ENCODE data around the gene KRTAP10-8. TPM values are rescaled to one million over a fixed set of nuclear protein-coding genes. Genes with fewer than 3 reads are reported as not detected.

The KRTAP10-8 gene
- total RNA-seq, 4 donors from 2014 or later, result not detected

DNA sequence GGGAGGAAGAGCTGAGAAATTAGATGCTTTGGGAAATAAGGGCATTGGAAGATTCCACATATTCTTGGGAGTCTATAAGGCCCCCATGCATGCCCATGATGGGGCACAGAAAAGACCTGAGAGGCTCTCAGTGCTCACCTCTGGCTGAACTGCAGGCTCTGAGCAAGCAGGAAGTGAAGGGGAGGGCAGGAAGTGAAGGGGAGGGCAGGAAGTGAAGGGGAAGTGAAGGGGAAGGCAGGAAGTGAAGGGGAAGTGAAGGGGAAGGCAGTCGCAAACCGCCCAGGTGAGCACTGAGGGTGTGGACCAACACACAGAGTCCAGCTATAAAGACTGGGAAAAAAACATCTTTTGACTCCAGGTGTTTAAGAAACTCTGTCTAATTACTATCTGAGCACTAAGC is 18.6 kb downstream of the KRTAP10-8 start:
- TF ChIP-seq, protein P1, sequence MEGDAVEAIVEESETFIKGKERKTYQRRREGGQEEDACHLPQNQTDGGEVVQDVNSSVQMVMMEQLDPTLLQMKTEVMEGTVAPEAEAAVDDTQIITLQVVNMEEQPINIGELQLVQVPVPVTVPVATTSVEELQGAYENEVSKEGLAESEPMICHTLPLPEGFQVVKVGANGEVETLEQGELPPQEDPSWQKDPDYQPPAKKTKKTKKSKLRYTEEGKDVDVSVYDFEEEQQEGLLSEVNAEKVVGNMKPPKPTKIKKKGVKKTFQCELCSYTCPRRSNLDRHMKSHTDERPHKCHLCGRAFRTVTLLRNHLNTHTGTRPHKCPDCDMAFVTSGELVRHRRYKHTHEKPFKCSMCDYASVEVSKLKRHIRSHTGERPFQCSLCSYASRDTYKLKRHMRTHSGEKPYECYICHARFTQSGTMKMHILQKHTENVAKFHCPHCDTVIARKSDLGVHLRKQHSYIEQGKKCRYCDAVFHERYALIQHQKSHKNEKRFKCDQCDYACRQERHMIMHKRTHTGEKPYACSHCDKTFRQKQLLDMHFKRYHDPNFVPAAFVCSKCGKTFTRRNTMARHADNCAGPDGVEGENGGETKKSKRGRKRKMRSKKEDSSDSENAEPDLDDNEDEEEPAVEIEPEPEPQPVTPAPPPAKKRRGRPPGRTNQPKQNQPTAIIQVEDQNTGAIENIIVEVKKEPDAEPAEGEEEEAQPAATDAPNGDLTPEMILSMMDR (IDR thresholded peaks at IDR 0.05; ENCODE audit: low read depth), result no peak

DNA sequence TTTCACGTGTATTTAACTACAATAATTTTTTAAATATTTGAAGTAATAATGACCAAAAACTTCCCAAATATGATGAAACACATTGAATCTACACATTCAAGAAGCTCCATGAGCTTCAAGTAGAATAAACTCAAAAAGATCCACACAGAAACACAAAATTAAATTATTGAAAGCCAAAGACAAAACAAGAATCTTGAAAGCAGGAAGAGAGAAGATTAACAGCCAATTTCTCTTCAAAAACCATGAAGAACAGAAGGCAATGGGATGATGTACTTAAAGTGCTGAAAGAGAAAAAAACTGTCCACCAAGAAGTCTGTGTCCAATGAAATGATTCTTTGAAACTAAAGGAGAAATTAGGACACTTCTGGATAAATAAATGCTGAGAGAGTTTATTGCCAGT is 20.2 kb downstream of the KRTAP10-8 start:
- TF ChIP-seq, protein P1 (IDR thresholded peaks at IDR 0.05; ENCODE audit: low read depth), result no peak

DNA sequence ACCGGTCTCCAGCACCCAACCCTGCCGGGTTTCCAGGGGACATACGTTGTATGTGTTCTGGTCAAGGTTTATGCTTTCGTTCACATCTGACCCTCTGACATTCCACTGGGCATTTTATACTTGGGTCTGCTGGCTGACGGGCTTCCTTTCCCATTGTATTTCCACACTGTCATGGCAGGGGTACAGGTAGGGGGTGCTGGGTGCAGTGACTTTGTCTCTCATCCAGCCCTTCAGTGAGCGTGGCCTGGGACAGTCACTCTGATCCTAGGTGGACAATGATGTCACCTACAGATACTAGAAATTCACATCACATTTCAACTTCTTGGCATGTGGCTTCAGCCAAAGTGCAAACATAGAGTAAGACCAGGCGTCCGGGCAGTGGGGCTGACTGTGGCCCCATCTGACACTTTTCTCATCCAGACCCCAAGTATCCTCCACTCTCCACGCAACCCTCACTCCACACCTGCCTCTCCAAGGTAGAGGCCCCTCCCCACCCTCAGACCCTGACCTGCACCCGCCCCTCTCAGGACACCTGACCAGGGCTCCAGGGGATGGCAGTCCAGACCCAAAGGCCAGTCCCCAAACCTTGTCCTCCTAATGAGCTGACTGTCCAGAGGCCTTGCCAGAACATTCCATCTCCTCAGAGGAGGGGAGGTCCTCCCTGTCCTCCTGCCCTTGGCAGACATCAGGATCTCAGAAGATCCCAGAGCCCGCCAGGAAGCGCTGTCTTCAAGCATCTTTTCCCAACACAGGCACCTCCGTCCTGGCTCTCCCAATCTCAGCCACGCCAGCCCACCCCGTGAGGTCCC is 24.5 kb downstream of the KRTAP10-8 start:
- TF ChIP-seq, protein P1 (IDR thresholded peaks at IDR 0.05; ENCODE audit: low read depth), result no peak

DNA sequence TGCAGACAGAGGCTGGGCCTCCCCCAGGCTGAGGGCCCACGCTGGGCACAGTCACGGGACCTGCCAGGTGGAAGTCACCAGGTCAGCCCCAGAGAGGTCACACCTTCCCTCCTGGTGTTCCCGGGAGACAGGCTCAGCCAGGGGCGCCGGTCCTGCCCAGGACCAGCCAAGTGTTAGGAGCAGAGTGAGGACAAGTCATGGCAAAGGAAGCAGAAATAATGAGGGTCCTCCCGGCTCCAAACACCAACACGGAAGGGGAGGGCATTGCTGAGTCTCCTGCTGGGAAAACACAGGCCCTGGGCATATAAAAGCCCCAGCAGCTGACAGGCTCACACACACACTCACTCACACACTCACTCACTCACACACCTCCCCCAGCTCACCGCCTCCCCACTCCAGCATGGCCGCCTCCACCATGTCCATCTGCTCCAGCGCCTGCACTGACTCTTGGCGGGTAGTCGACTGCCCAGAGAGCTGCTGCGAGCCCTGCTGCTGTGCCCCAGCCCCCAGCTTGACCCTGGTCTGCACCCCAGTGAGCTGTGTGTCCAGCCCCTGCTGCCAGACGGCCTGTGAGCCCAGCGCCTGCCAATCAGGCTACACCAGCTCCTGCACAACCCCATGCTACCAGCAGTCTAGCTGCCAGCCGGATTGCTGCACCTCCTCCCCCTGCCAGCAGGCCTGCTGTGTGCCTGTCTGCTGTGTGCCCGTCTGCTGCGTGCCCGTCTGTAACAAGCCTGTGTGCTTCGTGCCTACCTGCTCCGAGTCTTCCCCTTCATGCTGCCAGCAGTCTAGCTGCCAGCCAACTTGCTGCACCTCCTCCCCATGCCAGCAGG is 25.4 kb downstream of the KRTAP10-8 start, which contains the start of gene KRTAP10-10:
TSS of gene KRTAP10-10 (plus strand) at position 339 of the 833 bp plus-strand sequence. CDS start at position 401, 62 bp downstream.
- TF ChIP-seq, protein P1 (IDR thresholded peaks at IDR 0.05; ENCODE audit: low read depth), result no peak

DNA sequence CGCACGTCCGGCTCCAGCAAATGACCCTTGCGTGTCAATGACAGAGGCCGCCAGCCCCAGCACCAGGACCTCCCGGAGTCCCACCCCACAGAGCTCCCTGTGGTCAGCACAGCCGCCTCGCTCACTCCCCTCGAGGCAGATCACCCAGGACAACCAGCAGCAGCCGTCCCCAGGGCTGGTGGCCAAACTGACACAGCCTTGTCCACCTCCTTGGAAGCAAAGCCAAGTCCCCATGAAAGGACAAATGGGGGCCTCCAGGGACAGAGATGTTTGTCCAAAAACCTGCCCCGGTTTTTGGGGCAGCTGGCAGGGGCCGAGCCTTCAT is 27.4 kb downstream of the KRTAP10-8 start:
- TF ChIP-seq, protein P1 (IDR thresholded peaks at IDR 0.05; ENCODE audit: low read depth), result no peak

DNA sequence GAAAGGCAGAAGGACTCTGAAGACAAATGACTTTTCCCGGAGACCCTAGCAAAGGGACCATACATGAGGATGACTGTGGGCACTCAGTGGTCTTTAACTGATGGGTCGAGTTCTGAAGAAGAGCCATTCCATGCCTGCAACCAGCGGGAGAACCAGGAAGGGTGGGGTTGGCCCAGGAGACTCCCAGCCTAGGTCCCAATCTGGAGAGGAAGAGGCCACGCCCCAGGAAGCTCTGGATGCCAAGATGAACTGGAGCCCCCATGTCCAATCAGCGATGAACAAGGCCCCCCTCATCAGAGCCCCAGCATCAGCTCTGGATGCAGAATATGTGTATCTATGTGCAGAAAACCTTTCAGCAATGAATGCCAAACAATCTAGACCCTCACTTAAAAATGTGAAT is 28.9 kb downstream of the KRTAP10-8 start:
- TF ChIP-seq, protein P1 (IDR thresholded peaks at IDR 0.05; ENCODE audit: low read depth), result no peak

DNA sequence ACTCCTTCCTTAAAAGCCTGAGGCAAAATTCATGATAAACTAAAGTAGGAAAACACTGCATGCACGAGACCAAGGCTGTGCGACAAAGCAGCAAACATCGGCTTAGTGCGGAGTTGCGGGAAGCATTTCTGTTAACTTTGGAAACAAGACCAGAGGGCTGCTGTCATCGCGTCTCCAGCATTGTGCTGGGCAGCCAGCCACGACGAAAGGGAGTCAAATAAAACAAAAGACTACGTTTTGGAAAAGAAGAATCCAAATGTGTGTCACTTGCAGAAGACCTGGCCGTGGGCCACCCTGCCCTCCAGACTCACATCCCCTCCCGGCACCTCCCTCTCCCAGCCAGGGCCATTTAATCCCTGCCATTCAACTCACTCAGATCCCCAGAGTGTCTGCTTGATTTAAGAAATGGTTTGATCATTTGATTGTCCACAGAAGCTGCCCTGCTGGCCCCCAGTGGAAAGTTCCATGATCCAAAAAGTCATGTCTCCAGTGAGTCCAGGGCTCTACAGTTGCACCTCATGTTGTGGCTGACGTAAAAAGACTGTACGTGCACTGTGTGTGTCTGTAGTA is 31.9 kb downstream of the KRTAP10-8 start:
- TF ChIP-seq, protein P1 (IDR thresholded peaks at IDR 0.05; ENCODE audit: low read depth), result no peak

Measured in subcutaneous adipose tissue (tissue), 4 donors.